Astrocyte of the hippocampus (primary cell): ENCODE data around the gene EIF1AD.

Source experiments
- DNase-seq: peaks from one replicate; pipeline ENCODE4 v3.0.0; 2011; ENCODE audit warnings: low read depth, low spot score

Gene EIF1AD

GRCh38 chr11:66004186-66004585 lies 2.2 kb upstream of the EIF1AD start:
- DNase-seq: no peak

DNA sequence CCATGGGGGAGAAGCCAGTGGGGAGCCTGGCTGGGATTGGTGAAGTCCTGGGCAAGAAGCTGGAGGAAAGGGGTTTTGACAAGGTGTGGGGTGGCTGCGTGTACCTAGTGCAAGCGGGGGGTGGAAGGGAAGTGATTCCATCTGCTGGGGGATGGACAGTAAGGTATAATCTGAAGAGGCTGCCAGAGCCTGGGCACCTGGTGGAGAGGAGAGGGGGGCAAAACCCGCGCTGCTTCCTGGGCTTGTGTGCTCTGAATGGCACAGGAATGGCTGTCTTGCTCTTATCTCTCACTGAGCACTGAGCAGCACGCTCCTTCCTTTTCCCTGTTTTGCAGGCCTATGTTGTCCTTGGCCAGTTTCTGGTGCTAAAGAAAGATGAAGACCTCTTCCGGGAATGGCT lies 1.3 kb upstream of the EIF1AD start:
- DNase-seq: no peak

GRCh38 chr11:66002648-66003225 lies 780 bp upstream of the EIF1AD start:
- DNase-seq: peak; percentile 75

- no peak for DNase-seq
Observed at GRCh38 chr11:65997286-65997685, 4.7 kb downstream of the EIF1AD start.

DNA sequence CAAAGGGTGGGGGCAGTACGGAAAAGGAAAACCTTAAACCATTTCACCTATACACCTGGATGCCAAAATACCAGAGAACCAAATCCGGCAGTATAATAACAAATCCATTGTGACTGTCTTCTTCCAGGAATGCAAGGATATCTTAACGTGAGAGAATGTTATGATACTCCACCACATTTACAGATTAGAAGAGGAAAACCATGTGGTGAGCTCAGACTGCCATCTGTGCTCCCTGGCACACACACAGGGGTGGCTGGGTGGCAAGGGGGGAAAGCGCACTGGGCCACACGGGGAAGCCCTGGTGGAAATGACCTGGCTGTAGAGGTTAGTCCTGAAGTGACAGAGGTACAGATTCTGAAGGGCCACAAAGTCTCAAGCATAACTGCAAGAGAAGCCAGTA lies 9.9 kb downstream of the EIF1AD start:
- no peak for DNase-seq

- DNase-seq: peak; percentile 97
Observed at GRCh38 chr11:65988791-65989592, 13.0 kb downstream of the EIF1AD start.

GRCh38 chr11:65987336-65987735 lies 14.6 kb downstream of the EIF1AD start:
- DNase-seq: no peak

- DNase-seq: no peak
Observed at GRCh38 chr11:65983589-65983987, 18.4 kb downstream of the EIF1AD start.

- DNase-seq: no peak
Observed at GRCh38 chr11:65982824-65983588, 19.0 kb downstream of the EIF1AD start.

GRCh38 chr11:65981972-65982823 lies 19.8 kb downstream of the EIF1AD start:
- no peak for DNase-seq

- no peak for DNase-seq
Observed at GRCh38 chr11:65981101-65981740, 20.7 kb downstream of the EIF1AD start.

- DNase-seq: no peak
Observed at GRCh38 chr11:65979261-65979759, 22.6 kb downstream of the EIF1AD start.

DNA sequence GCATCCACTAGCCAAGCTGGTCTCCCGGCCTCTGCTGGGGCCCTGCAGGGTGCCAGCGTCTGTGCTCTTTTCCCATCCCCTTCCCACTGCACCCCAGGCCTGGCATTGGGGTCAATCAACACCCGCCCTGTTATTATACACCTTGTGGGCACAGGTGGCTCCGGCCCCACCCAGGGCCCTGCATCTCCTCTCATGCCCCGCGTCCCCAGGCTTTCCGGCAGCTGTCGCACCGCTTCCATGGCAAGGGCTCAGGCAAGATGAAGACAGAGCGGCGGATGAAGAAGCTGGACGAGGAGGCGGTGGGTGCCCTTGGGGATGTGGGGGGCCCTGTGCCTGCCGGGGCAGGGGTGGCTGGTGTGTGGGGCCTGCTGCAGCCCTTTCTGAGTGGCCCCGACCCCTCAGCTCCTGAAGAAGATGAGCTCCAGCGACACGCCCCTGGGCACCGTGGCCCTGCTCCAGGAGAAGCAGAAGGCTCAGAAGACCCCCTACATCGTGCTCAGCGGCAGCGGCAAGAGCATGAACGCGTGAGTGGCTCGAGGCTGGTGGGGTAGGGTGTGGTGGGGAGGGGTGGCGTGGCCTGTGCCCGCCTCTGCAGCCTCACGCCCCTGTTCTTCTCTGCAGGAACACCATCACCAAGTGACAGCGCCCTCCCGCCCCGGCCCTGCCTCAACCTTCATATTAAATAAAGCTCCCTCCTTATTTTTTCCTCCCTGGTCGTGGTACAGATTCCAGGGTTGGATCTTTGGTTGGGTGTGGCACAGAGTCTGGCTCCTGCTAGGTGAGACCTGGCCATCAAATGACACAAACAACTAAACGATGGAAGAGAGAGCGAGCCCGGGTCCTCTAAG lies 23.3 kb downstream of the EIF1AD start:
- DNase-seq: no peak

DNA sequence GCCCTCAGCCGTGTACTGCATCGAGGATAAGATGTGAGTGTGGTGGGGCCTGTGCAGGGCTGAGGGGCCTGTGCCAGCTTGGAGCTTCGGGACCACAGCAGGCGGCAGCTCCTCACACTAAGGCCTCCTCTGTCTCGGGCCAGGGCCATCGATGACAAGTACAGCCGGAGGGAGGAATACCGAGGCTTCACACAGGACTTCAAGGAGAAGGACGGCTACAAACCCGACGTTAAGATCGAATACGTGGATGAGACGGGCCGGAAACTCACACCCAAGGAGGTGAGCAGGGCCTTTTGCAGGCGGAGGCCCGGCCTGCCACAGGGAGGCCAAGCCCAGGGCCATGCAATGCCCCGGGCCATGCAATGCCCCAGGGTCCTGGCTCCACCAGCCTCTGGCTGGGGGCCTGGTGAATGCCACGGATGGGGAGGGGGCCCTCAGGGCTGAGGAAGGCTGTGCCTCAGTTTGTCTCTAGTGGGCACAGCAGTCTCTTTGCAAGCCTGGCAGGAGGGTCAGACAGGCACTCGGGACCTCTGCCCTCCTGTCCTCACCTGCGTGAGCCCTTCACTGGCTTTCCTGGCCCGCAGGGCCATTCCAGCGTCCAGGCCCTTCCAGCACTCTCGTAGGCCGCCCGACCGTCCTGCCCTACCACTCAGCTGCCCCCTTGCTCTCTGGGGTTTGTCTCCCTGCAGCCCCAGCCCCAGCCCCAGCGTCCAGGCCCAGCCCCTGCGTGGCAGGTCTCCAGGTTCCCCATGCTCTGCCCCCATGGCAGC lies 24.2 kb downstream of the EIF1AD start:
- no peak for DNase-seq

DNA sequence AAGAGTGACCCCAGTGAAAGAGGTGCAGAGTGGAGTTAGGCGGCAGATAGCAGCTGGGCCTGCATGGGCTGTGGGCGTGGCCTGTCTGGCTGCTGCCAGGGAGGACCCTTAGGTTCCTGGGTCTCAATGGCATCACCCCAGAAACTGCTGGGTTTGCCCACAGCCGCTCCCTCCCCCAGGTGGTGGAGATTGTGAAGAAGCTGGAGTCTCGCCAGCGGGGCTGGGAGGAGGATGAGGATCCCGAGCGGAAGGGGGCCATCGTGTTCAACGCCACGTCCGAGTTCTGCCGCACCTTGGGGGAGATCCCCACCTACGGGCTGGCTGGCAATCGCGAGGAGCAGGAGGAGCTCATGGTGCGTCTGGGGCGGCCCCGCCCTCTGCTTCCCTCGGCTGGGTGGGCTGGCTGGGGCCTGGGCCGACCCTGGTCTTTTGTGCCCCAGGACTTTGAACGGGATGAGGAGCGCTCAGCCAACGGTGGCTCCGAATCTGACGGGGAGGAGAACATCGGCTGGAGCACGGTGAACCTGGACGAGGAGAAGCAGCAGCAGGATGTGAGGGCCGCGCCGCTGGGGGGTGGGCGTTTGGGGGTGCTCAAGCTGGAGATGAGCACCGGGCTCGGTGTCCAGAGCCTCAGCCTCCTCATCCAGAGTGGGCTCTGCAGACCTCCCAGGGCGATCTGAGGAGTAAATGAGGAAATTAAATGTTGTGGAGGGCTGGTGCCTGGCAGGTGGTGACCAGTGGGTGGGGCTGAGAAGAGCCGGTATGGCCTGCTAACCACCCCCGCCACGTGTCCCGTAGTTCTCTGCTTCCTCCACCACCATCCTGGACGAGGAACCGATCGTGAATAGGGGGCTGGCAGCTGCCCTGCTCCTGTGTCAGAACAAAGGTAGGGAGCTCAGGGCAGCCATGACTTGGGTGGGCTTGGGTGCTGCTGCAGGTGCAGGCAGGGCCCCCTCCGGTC lies 25.5 kb downstream of the EIF1AD start:
- no peak for DNase-seq

DNA sequence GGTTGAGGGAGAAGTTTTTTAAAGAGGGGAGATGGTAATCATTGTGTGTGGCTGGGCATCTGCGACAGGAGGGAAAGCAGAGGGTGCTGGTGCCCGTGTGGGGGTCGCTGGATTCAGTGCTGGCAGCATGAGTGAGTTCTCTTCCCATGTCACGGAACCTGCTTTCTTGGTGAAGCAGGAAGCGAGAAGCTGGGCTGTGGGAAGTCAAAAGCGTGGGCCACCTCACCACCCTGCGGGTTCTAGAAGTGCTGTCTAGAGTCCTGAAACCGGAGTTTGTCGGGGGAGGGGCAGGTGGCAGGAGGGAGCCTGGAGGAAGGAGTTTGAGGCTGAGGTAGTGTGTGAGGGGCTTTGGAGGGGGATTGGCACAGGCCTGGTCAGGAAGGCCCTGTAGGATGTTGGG lies 26.2 kb downstream of the EIF1AD start:
- no peak for DNase-seq

DNA sequence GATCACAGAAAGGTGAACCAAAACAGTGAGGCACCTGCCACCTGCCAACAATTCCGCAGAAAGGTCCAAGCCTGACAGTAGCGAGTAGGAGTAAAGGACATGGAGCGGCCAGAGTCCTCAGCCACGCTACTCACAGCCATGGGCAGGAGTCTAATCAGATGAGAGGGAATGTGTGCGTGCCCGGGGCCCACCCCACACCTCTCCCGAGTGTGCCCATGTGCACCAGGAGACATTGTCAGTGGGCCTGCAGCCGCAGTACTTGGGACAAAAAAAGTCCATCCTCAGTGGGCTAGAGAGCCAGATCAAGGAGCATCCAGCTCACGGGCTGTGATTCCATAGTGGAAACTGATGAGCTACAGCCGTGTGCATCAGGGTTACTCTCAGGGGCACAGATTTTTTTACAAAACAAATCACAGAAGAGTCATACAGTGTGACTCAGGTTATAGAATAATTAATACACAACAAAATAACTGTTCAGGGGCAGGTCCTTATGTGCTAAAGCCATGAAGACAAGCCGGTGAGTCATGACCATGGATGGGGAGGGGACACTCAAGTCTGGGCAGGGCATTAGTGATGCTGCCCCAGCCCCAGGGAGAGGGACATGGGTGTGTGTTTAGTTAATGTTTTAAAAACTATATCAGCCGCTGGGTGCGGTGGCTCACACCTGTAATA lies 28.4 kb downstream of the EIF1AD start:
- DNase-seq: peak; percentile 27

DNA sequence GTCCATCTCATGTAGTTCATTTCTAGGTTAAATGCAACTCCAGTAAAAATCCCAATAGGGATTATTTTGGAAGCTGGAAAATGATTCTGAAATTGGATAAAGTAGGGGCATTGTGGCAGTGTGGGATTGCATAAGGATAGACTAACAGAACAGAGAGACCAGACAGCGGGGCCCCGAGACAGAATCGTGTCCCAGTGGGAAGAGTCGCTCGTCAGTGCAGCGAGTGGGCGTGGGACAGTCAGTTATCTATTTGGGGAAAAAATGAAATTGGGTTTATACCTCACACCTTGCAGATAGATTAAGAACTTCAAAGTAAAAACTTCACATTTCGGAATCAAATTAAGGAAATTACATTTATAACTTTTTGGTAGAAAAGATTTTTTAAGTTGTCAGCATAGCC lies 29.8 kb downstream of the EIF1AD start:
- DNase-seq: no peak
